MM.1S (cell line): ENCODE data around the gene ALPP.
"Not testable (repeated sequence)": the region's sequence is repeated elsewhere in the genome, so short reads cannot be mapped to it uniquely, and the experiment has no call there.

ENCODE experiments used
- DNase-seq: peaks from one replicate; pipeline ENCODE4 v3.0.0-alpha.2; 2015
- H2AFZ ChIP-seq: fragments of 300-600 bp; sonication (generic); 2 replicates; pipeline ENCODE4 v1.6.0; 2016; ENCODE audit warnings: antibody characterized with exemption, low read length
- H3F3A ChIP-seq: fragments of 300-600 bp; sonication (generic); 2 replicates; pipeline ENCODE4 v1.6.1; 2016; ENCODE audit warnings: mild to moderate bottlenecking, antibody characterized with exemption, low read length, moderate library complexity, mixed read lengths; ENCODE audit not compliant: insufficient read depth
- H3K27ac ChIP-seq: fragments of 300-600 bp; sonication (generic); 2 replicates; pipeline ENCODE4 v1.5.1; 2016; ENCODE audit warnings: mild to moderate bottlenecking, low read length
- H3K27me3 ChIP-seq: fragments of 300-600 bp; sonication (generic); replicated peaks from 2 replicates; pipeline ENCODE4 v1.6.0; 2016; ENCODE audit warnings: low read length; ENCODE audit not compliant: insufficient read depth
- H3K36me3 ChIP-seq: fragments of 300-600 bp; sonication (generic); replicated peaks from 2 replicates; pipeline ENCODE4 v1.6.1; 2016; ENCODE audit warnings: mild to moderate bottlenecking, low read length, mixed read lengths; ENCODE audit not compliant: insufficient read depth
- H3K4me1 ChIP-seq: fragments of 300-600 bp; sonication (generic); 2 replicates; pipeline ENCODE4 v1.6.1; 2016; ENCODE audit warnings: low read length, mixed read lengths
- H3K4me2 ChIP-seq: fragments of 300-600 bp; sonication (generic); 2 replicates; pipeline ENCODE4 v1.6.0; 2016; ENCODE audit warnings: low read depth, low read length
- H3K4me3 ChIP-seq: fragments of 300-600 bp; sonication (generic); 2 replicates; pipeline ENCODE4 v1.5.1; 2016; ENCODE audit warnings: low read length, mixed read lengths
- H3K79me2 ChIP-seq: fragments of 300-600 bp; sonication (generic); 2 replicates; pipeline ENCODE4 v1.6.1; 2016; ENCODE audit warnings: mixed run types, low read length, mixed read lengths
- H3K9ac ChIP-seq: fragments of 300-600 bp; sonication (generic); 2 replicates; pipeline ENCODE4 v1.6.1; 2016; ENCODE audit warnings: low read length, mixed read lengths
- H3K9me2 ChIP-seq: fragments of 300-600 bp; sonication (generic); replicated peaks from 2 replicates; pipeline ENCODE4 v1.6.1; 2016; ENCODE audit warnings: mild to moderate bottlenecking, low read length, mixed read lengths; ENCODE audit not compliant: insufficient read depth
- H3K9me3 ChIP-seq: fragments of 300-600 bp; sonication (generic); replicated peaks from 2 replicates; pipeline ENCODE4 v1.6.1; 2016; ENCODE audit warnings: mild to moderate bottlenecking, low read length, mixed read lengths; ENCODE audit not compliant: insufficient read depth
- H4K20me1 ChIP-seq: fragments of 300-600 bp; sonication (generic); 2 replicates; pipeline ENCODE4 v1.6.1; 2016; ENCODE audit warnings: mild to moderate bottlenecking, low read length, moderate library complexity, mixed read lengths; ENCODE audit not compliant: insufficient read depth
- CTCF ChIP-seq: fragments of 300-600 bp; sonication (generic); IDR thresholded peaks from 2 replicates; pipeline ENCODE4 v1.5.1; 2016; ENCODE audit warnings: antibody characterized with exemption, low read length, mixed read lengths
- EZH2 ChIP-seq: fragments of 300-600 bp; sonication (generic); optimal IDR thresholded peaks from 2 replicates; pipeline ENCODE3; 2017; ENCODE audit warnings: low read depth, mild to moderate bottlenecking, antibody characterized with exemption, low read length, mixed read lengths
- EZH2phosphoT487 ChIP-seq: fragments of 300-600 bp; sonication (generic); IDR thresholded peaks from 2 replicates; pipeline ENCODE4 v1.6.1; 2018; ENCODE audit warnings: antibody characterized with exemption, low read length

Gene ALPP

GRCh38 chr2:232368311-232368731 is 10.2 kb upstream of the ALPP start:
- Histone ChIP-seq H3F3A (peaks cover 11% of the 10 kb centered on the region), H3K4me3 (no peak overlapping the region), H3K9ac (no peak overlapping the region), H3K4me1 (peaks cover 11% of the 10 kb centered on the region), H3K4me2 (no peak overlapping the region), H2AFZ (no peak overlapping the region), H3K27me3 (no peaks in the 10 kb centered on the region), H3K9me2 (no peaks in the 10 kb centered on the region), H3K79me2 (no peaks in the 10 kb centered on the region), H3K36me3 (no peaks in the 10 kb centered on the region), H4K20me1 (no peaks in the 10 kb centered on the region), H3K9me3 (no peaks in the 10 kb centered on the region), H3K27ac (no peak overlapping the region)
- DNase-seq = no peak
- TF ChIP-seq EZH2 = no peak
- no peak for TF ChIP-seq CTCF
- no peak for TF ChIP-seq EZH2phosphoT487

DNA sequence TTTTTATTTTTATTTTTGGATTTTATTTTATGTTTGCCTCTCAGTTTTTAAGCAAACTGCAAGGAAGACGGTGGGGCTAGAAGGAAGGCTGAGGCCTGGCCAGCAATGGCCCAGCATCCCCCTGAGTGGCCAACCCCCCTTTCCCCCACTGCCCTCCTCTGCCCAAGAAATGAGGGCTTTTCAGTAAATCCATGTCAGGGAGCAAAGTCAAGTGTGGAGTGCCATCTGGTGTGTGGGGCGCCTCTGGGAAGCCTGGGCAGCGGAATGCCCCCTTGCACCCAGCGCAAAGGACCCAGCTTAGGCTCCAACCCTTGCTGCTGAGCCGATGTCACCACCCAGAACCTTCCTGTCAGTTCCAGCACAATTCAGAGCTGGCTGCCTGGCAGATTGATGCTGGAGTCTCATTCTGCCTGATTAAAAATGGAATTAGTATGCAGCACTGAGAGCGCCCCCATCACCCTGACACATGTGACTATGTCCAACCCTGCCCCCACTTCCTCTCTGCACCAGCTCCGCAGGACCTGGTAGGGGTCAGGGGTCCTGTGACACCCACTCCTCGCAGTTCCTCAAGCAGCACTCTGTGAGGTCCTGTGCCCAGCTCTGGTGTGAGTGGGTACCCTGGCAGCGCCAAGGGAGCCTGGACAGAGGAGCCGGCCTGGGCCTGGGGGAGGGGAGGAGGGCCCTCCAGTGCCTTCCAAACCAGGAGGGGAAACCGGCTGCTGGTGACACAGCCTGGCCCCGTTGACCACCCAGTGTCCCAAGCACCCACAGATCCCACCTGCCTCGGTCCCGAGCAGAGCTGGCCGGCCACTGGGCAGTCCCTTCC is 9.2 kb upstream of the ALPP start:
- H3K9me2 ChIP-seq = no peaks in the 10 kb centered on the region
- H3K4me3 ChIP-seq = no peak overlapping the region
- H3K36me3 ChIP-seq = no peaks in the 10 kb centered on the region
- H3K4me1 ChIP-seq = peaks cover 2% of the 10 kb centered on the region; the same call in 1 of the 2 replicates
- no peak overlapping the region for H3K27ac ChIP-seq
- no peak overlapping the region for H3K9ac ChIP-seq
- no peaks in the 10 kb centered on the region for H3K79me2 ChIP-seq
- DNase-seq = no peak
- no peaks in the 10 kb centered on the region for H3K27me3 ChIP-seq
- H3K9me3 ChIP-seq = no peaks in the 10 kb centered on the region
- H3F3A ChIP-seq = peaks cover 2% of the 10 kb centered on the region; the same call in 1 of the 2 replicates
- H2AFZ ChIP-seq = no peak overlapping the region
- H4K20me1 ChIP-seq = no peaks in the 10 kb centered on the region
- no peak for TF ChIP-seq EZH2
- TF ChIP-seq CTCF = no peak
- no peak overlapping the region for H3K4me2 ChIP-seq

GRCh38 chr2:232370007-232370406 is 8.5 kb upstream of the ALPP start:
- H3K4me3 ChIP-seq, DNase-seq, H3K79me2 ChIP-seq, H3K36me3 ChIP-seq, H3K27ac ChIP-seq, H3K9me3 ChIP-seq, H3K9me2 ChIP-seq, H4K20me1 ChIP-seq, H3F3A ChIP-seq, H3K4me1 ChIP-seq, H2AFZ ChIP-seq, H3K4me2 ChIP-seq, H3K27me3 ChIP-seq, H3K9ac ChIP-seq: not testable (repeated sequence)
